ENCODE results near the gene VDR. TPM values are rescaled to one million over a fixed set of nuclear protein-coding genes. Genes with fewer than 3 reads are reported as not detected.

VDR gene
- polyA plus RNA-seq, 3 donors: 6.0 to 14.8 (median 12.8) TPM

DNA sequence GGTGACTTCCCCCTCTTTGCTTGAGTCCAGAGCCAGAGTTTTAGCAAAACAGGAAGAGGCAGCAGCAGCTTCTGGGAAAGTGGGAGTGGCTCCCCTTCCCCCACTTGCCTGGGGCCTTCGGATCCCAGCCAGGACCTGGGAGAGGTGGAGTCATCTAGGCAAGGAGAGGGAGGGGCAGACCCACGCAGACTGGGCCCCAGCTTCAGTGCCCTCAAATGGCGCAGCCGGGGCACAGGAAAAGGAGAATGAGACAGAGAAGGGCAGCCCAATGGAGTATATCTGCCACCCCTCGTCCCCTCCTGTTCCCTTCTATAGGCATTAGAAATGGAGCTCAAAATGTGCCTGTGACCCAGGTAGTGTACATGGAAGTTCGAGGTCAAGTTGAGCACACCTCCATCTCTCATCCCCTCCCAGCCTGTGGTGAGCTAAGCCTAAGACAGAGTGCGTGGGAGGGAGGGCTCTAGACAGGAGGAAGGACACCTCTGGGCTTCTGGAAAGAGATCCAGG is 75.8 kb downstream of the VDR start:
- Mint-ChIP-seq H3K9me3 (no peaks in the 10 kb centered on the region), H3K4me1 (peaks cover 74% of the 10 kb centered on the region), H3K27ac (peak overlapping the region; percentile 60 to 83 (median 68)), H3K4me3 (peak overlapping the region; percentile 67 to 70), H3K27me3 (ENCODE audit: low read depth in 3 of 3) (peaks cover 0 to 3% (median 2%) of the 10 kb centered on the region in 3 donors), H3K36me3 (no peaks in the 10 kb centered on the region)
- peak overlapping the region; percentile 68 for H2AFZ ChIP-seq (ENCODE audit: insufficient read depth, low read depth, low read length, poor library complexity, severe bottlenecking)
- TF ChIP-seq, protein P1, sequence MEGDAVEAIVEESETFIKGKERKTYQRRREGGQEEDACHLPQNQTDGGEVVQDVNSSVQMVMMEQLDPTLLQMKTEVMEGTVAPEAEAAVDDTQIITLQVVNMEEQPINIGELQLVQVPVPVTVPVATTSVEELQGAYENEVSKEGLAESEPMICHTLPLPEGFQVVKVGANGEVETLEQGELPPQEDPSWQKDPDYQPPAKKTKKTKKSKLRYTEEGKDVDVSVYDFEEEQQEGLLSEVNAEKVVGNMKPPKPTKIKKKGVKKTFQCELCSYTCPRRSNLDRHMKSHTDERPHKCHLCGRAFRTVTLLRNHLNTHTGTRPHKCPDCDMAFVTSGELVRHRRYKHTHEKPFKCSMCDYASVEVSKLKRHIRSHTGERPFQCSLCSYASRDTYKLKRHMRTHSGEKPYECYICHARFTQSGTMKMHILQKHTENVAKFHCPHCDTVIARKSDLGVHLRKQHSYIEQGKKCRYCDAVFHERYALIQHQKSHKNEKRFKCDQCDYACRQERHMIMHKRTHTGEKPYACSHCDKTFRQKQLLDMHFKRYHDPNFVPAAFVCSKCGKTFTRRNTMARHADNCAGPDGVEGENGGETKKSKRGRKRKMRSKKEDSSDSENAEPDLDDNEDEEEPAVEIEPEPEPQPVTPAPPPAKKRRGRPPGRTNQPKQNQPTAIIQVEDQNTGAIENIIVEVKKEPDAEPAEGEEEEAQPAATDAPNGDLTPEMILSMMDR (IDR thresholded peaks at IDR 0.05): no peak
- H3K36me3 ChIP-seq (replicated peaks in 1 of 2; ENCODE audit: control insufficient read depth in 1 of 2, insufficient read depth in 2 of 2, low read length in 2 of 2): no peaks in the 10 kb centered on the region
- H3K9me3 ChIP-seq (replicated peaks in 1 of 2; ENCODE audit: control insufficient read depth in 1 of 2, insufficient read depth in 1 of 2, low read length in 2 of 2): no peaks in the 10 kb centered on the region
- H4K20me1 ChIP-seq (ENCODE audit: insufficient read depth, low read length): no peaks in the 10 kb centered on the region
- no peak for DNase-seq
- peak overlapping the region in 1 of 3 experiments; percentile 56 for H3K4me3 ChIP-seq (replicated peaks in 1 of 3; ENCODE audit: low read depth in 2 of 3, low read length in 3 of 3)
- H3K9ac ChIP-seq (ENCODE audit: insufficient read depth, low read length, poor library complexity, severe bottlenecking): no peak overlapping the region
- intact Hi-C loops (cut with micrococcal nuclease): no loop called here
- H3K4me2 ChIP-seq (replicated peaks; ENCODE audit: extremely low read depth, low read length, poor library complexity, severe bottlenecking): peak overlapping the region; percentile 63
- peaks cover 57 to 83% of the 10 kb centered on the region in 2 donors for H3K4me1 ChIP-seq (ENCODE audit: control insufficient read depth in 1 of 2, insufficient read depth in 2 of 2, low read length in 2 of 2)
- H3K79me2 ChIP-seq (ENCODE audit: insufficient read depth, low read length): no peaks in the 10 kb centered on the region
- no peaks in the 10 kb centered on the region for H3K27me3 ChIP-seq (ENCODE audit: control insufficient read depth in 2 of 2, insufficient read depth in 2 of 2, low read length in 2 of 2)
- no CpG with 5 or more reads among the region's 7 CpGs for WGBS (ENCODE audit: insufficient coverage)
- H3K27ac ChIP-seq (ENCODE audit: low read depth in 1 of 2, low read length in 2 of 2): peak overlapping the region; percentile 22 to 71

DNA sequence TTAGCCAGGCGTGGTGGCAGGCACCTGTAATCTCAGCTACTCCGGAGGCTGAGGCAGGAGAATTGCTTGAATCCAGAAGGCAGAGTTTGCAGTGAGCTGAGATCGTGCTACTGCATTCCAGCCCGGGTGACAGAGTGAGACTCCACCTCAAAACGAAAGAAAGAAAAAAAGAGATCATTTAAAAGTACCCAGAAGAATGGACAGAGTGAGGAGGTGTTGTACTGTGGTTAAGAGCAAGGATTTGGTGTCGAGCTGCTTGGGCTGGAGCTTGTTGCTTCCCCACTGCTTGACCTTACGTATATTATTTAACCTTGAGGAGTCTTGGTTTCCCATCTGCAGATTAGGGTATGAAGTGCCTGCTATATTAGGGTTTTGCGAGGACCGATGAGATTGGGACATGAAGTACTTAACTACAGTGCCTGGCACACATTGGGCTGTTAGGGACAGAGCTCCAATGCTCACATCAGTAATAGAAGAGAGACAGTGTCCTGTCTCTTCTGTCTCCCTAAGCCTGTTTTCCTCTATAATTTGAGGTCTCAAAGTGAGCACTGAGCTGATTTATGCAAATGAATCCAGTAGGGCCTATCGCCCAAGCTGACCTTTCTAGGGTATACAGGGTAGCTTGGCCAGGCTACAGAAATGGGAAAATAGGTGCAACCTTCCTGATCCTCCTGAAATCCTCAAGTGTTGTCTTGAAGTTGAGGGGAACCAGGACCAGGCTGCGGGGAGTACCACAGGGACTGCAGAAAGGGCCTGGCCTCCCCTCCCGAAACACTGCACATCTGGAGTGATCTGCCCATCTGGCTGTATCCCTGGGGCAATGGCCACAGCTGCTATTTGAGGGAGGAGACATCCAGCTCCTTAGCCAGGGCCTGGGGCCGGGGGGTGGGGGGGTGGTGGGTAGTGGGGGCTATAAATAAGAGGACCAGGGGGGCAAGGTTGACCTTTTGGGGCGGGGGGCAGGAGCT is 76.5 kb downstream of the VDR start:
- Histone ChIP-seq H3K36me3 (replicated peaks in 1 of 2; ENCODE audit: control insufficient read depth in 1 of 2, insufficient read depth in 2 of 2, low read length in 2 of 2) (no peaks in the 10 kb centered on the region), H2AFZ (ENCODE audit: insufficient read depth, low read depth, low read length, poor library complexity, severe bottlenecking) (peak overlapping the region; percentile 68), H3K9ac (ENCODE audit: insufficient read depth, low read length, poor library complexity, severe bottlenecking) (no peak overlapping the region), H3K9me3 (replicated peaks in 1 of 2; ENCODE audit: control insufficient read depth in 1 of 2, insufficient read depth in 1 of 2, low read length in 2 of 2) (no peaks in the 10 kb centered on the region), H3K27me3 (ENCODE audit: control insufficient read depth in 2 of 2, insufficient read depth in 2 of 2, low read length in 2 of 2) (no peaks in the 10 kb centered on the region), H3K79me2 (ENCODE audit: insufficient read depth, low read length) (no peaks in the 10 kb centered on the region), H4K20me1 (ENCODE audit: insufficient read depth, low read length) (no peaks in the 10 kb centered on the region), H3K4me3 (replicated peaks in 1 of 3; ENCODE audit: low read depth in 2 of 3, low read length in 3 of 3) (peak overlapping the region in 1 of 3 experiments; percentile 56), H3K4me2 (replicated peaks; ENCODE audit: extremely low read depth, low read length, poor library complexity, severe bottlenecking) (peak overlapping the region; percentile 63), H3K4me1 (ENCODE audit: control insufficient read depth in 1 of 2, insufficient read depth in 2 of 2, low read length in 2 of 2) (peaks cover 64 to 86% of the 10 kb centered on the region in 2 donors), H3K27ac (ENCODE audit: low read depth in 1 of 2, low read length in 2 of 2) (peak overlapping the region; percentile 15 to 60)
- WGBS (ENCODE audit: insufficient coverage): 98% methylated on average over 8 of the region's 14 CpGs
- TF ChIP-seq, protein P1 (IDR thresholded peaks at IDR 0.05): no peak
- intact Hi-C loops (cut with micrococcal nuclease): no loop called here
- H3K4me1 Mint-ChIP-seq: peaks cover 77% of the 10 kb centered on the region
- peak overlapping the region in 1 of 2 donors; percentile 70 for H3K4me3 Mint-ChIP-seq
- H3K36me3 Mint-ChIP-seq: no peaks in the 10 kb centered on the region
- peak overlapping the region in 5 of 7 donors; percentile 33 to 83 (median 69) for H3K27ac Mint-ChIP-seq
- DNase-seq: no peak
- no peaks in the 10 kb centered on the region for H3K9me3 Mint-ChIP-seq
- H3K27me3 Mint-ChIP-seq (ENCODE audit: low read depth in 3 of 3): peaks cover 0 to 3% (median 2%) of the 10 kb centered on the region in 3 donors
